Amygdala (tissue), 56 donors: ENCODE results near the gene SC5D.

Experiments used
- DNase-seq, 56 donors: peaks; one replicate each; lab custom pipeline; 2025; lab: John Stamatoyannopoulos, UW

SC5D gene

GRCh38 chr11:121291896-121292494 lies 576 bp upstream of the SC5D start:
- DNase-seq, result peak in 12 of 56 donors; percentile 25 to 69 (median 46)

DNA sequence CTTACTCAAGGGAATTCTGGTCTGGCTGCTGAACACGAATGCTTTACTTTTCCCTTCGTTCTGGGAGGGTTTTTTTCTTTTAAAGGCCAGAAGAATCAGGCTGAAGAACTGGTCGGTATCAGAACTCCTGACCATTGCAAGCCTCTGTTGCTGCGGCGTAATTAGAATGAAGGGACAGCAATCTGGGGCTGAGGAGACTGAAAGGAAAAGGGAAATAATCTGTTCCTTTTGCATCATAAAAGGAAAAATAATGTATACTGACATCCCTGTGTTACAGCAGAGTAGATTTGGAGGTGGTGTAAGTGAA lies 670 bp downstream of the SC5D start:
- DNase-seq, result no peak

GRCh38 chr11:121295246-121296029 lies 2.9 kb downstream of the SC5D start:
- DNase-seq, result no peak

- no peak for DNase-seq
These were observed 5.3 kb downstream of the SC5D start for GRCh38 chr11:121297872-121298271.

DNA sequence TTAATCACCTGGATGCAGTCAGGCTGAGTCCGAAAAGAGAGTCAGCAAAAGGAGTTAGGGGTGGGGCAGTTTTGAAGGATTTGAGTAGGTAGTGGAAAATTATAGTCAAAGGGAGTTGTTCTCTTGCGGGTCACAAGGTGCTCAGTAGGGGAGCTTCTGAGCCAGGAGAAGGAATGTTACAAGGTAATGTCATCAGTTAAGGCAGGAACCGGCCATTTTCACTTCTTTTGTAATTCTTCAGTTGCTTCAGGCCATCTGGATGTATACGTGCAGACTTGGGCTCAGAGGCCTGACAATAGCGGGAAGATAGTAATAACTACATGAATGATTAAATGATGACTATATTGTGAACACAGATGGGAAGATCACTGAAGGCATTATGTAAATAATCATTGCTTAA lies 6.2 kb downstream of the SC5D start:
- DNase-seq, result no peak

DNA sequence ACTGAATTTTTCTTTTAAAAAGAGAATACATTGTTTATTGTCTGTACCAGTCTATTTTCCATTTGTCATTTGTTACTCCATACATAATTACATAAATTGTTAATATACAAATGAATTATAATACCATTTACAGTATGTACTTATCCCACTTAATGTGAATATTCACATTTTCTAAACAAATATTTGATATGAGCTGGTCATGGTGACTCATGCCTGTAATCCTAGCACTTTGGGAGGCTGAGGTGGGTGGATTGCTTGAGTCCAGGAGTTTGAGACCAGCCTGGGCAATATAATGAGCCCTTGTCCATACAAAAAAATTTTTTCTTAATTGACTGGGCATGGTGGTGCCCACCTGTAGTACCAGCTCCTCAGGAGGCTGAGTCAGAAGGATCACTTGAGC lies 6.8 kb downstream of the SC5D start:
- no peak for DNase-seq

- DNase-seq, result no peak
These were observed 7.9 kb downstream of the SC5D start for GRCh38 chr11:121300313-121300971.

DNA sequence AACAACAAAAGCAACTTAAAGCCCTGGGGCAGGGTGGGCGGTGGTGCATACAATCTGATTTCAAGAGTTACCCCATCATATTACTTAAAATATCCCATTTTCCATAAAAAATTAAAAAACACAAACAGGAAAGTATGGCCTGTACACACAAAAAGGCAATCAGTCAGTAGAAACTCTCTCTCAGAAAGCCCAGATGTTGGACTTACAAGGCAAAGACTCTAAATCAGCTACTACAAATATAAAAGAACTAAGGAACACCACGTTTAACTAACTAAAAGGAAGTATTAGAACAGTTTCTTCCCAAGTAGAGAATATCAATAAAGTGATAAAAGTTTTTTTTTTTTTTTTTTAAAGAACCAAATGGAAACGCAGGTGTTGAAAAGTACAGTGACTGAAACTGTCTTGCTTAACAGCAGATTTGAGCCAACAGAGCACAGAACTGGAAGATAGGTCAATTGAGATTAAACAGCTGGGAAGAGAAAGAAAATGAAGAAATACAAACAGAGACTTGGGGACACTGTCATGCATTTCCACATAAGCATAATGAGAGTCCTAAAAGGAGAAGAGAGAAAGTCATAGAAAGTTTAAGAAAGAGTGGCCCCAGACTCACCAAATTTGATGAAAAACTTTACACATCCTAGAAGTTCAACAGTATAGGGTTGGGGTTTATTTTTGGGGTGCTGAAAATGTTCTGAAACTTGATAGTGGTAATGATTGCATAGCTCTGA lies 8.6 kb downstream of the SC5D start:
- DNase-seq, result no peak

- no peak for DNase-seq
These were observed 12.2 kb downstream of the SC5D start for GRCh38 chr11:121304759-121305158.

- no peak for DNase-seq
These were observed 16.2 kb downstream of the SC5D start for GRCh38 chr11:121308816-121309215.

DNA sequence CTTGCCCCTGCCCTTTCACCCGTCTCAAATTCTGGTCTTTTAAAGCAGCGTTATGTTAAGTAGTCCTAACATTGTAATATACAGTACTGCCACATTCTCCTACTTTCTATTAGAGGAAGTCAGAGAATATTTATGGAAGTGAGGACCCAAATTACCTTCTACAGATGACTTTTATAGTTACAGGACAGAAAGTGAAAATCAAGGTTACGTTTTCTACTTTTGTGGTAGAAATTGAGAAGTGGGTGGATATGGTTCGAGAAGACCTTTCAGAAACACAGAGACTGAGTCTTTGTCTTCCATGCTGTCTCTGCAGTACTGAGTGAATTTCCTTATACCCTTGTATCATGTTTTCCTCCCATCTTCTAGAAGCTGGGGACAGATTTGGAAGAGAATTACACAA lies 17.1 kb downstream of the SC5D start:
- DNase-seq, result no peak

GRCh38 chr11:121310908-121311307 lies 18.3 kb downstream of the SC5D start:
- no peak for DNase-seq

- no peak for DNase-seq
These were observed 18.8 kb downstream of the SC5D start for GRCh38 chr11:121311373-121311772.

GRCh38 chr11:121312483-121312882 lies 19.9 kb downstream of the SC5D start:
- DNase-seq, result no peak

DNA sequence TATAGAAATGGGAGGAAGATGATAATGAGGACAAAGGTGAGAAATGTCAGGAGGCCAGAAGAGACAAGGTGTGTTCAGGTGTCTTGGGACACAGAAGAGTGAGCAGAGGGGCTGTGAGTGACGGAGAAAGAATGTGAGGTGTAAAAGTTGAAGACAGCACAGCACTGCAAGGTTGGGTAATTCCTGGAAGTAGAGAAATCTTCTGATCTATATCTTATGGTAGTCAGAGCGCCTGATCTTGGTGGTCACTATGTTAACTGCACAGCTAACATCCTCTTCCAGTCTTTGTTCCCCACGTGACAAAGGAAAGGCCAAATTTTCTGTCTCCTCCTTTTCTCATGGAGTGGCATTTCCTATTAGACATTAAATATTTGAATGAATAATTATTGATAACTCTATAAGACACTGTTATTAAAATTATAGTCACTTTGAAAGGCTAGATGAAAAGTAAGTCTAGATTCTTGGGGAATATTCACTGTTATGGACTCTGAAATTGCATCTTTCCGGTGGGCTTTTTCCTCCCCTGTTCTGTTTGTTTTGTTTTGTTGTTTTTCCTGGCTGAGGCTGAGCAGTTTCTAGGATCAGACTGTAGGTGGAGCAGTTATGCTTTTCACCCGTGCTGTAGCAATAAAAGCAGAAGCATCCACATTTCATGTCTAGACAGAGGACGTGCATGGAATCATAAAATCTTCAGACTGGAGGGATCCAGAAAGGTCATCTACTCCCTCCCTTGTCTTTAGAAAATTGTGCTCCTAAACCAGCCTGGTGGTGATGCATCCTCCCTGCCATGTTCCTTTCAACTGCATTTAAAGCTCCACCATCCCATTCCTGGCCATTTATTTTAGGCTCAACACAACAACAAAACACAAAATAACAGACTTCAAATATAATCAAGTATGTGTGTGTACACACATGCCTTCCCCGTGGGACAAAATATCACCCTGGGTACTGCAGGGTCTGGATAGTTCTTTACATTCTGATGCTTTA lies 26.6 kb downstream of the SC5D start:
- peak in 13 of 56 donors; percentile 5 to 37 (median 16) for DNase-seq

GRCh38 chr11:121321614-121322243 lies 29.2 kb downstream of the SC5D start:
- peak in 42 of 56 donors; percentile 10 to 78 (median 34) for DNase-seq

DNA sequence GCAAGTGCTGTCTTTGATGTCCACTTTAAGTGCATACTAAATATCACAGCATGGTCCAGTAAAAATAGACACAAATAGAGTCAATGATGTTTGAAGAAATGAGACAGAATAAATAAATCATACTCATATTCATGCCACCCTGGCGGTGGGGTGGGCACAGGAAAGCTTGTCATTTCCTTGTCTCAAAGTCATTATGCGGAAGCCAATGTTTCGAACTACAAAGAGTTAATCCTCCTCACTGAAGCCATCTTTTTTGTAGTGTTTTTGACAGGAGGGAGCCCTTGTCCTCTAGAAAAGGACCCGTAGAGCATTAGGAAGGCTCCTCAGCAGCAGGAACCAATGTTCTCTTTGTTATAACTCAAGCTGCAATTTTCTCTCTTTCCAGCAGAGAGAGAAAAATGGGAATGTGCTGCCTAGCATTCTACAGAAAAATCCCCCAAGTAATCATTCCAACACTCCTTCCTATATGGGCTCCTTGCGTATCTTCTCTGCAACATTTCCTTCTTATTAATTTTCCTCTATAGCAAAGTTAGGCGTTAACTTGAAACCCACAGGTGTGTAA lies 30.6 kb downstream of the SC5D start:
- no peak for DNase-seq

GRCh38 chr11:121326230-121326629 lies 33.7 kb downstream of the SC5D start:
- no peak for DNase-seq

DNA sequence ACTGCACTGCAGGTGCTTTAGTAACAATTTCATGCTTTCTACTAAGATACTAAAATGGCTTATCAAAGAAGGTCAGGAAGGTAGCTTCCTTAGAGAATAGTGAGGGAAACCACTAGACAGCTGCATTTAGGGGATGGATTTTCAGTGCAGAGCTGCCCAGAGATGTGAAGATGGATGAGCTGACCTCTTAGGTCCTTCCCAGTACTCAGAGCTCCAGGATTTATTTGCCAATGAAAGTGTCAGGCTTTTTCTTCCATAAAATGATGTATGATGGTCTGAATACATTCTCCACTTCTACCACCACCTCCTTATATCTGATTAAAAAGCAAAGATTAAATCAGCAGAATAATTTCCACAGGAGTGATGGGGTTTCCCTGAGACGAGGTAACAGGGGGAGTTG lies 35.0 kb downstream of the SC5D start:
- no peak for DNase-seq
